Vein endothelial cell (primary cell): Measurements from ENCODE around the gene CCDC127. TPM values are rescaled to one million over a fixed set of nuclear protein-coding genes. Genes with fewer than 3 reads are reported as not detected.

Source experiments
- total RNA-seq: library from RNA; depleted of rRNA; stranded (reverse); fragments of >200 nt; gene quantifications from 2 replicates; pipeline ENCODE4 v1.2.3, GENCODE V29; 2012

The CCDC127 gene, protein sequence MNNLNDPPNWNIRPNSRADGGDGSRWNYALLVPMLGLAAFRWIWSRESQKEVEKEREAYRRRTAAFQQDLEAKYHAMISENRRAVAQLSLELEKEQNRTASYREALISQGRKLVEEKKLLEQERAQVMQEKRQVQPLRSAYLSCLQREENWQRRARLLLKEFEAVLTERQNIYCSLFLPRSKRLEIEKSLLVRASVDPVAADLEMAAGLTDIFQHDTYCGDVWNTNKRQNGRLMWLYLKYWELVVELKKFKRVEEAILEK
- total RNA-seq = 3.6 and 4.5 TPM in 2 replicates

DNA sequence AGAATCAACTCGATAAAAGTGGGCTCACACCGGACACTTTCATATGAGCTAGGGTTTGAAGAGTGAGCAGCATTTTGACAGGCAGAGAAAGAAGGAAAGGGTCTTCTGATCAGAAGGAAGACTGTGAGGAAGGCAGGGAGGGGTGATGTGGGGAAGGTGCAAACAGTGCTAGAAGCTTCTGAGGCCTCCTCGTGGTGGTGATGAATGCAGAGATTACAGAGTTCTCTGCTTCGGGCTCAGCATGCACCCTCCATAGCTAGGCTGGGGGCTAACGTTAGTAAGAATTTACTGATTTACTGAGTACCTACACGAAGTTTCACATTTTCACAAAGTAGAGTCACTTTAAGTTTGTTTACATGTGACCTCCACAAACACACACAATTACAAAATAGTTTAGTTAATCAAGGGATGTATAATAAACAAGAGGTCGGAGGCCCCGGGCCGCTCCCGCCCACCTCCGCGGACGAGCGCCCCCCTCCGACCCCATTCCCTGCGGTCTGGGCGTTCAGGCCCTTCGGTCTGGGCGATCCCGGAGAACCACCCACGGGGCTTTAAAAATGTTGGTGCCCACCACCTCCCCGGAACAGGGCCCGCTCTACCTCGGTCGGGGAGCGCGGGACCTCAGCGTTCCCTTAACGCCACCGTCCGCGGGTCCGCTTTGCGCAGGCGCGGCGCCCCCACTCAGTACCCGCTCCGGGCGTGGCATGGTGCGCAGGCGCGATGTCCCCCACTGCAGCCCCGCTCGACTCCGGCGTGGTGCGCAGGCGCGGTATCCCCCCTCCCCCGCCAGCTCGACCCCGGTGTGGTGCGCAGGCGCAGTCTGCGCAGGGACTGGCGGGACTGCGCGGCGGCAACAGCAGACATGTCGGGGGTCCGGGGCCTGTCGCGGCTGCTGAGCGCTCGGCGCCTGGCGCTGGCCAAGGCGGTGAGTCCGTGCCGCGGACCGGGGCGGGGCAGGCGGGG, at the start of gene CCDC127, which contains the start of gene SDHA:
TSS of gene CCDC127 (minus strand) at position 660 of the 963 bp plus-strand sequence. CDS start 1,304 bp downstream, outside the sequence.
TSS of gene SDHA (plus strand) at position 827 of the 963 bp plus-strand sequence. CDS start at position 863, 36 bp downstream.

DNA sequence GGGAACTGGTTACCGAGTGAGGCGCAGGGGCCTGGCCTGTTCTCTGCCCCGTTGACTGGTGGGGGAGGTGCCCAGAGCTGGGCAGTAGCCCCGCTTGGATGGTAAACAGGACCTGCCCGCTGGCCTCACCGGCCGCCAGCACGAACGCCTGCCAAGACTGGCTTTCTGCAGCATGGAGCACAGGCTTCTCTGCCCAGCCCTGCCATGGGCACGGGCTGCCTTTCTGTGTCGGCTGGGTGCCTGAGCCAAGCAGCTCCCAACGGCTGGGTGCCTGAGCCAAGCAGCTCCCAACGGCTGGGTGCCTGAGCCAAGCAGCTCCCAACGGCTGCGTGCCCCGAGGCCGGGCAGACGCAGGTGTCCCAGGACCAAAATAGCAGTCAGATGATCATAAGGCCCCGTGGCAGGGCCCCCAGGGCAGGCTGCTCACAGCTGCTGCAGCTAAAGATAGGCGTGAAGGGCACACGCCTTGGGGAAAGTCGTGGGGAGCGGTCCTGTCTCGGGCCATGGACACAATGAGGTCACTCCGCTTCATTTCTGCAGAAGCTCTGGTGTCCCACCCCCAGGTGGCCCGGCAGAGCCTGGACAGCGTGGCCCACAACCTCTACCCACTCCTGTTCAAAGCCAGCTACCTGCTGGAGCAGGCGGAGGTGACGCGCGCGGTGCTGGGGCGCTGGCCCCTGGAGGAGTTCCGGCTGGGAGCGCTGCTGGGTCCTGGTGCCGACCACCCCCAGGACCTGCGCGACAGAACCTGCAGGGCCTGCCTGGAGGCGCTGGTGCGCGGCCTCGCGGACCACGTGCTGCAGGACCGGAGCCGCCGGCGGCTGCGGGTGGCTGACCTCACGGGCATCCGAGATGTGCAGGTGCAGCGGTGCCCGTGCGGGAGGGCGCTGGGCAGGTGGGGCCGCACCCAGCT, 26.7 kb downstream of the CCDC127 start, which contains the start of gene LRRC14B:
TSS of gene LRRC14B (plus strand) at position 460 of the 913 bp plus-strand sequence. CDS start at position 504, 44 bp downstream.

Other genes starting within 250 kb of the CCDC127 start
- gene PLEKHG4B, start 126.0 kb downstream of the CCDC127 start, total RNA-seq = not detected in 2 replicates
- not detected in 2 replicates for gene LRRC14B, start 26.7 kb downstream of the CCDC127 start, total RNA-seq
- gene SDHA, start 167 bp upstream of the CCDC127 start, total RNA-seq = 149 and 177 TPM in 2 replicates
- 88.5 and 91.3 TPM in 2 replicates for gene PDCD6, start 53.5 kb upstream of the CCDC127 start, total RNA-seq
- gene AHRR, start 103.6 kb upstream of the CCDC127 start, total RNA-seq = 6.2 and 11.8 TPM in 2 replicates
- gene EXOC3, start 225.0 kb upstream of the CCDC127 start, total RNA-seq = 29.6 and 38.5 TPM in 2 replicates